Uterus (tissue), 2 donors: ENCODE data around the gene SCUBE1.

Experiments used
- CTCF ChIP-seq, 4 experiments: fragments of 200-600 bp in 2 of 4; fragments of 450-650 bp in 2 of 4; sonication (generic) in 2 of 4; IDR thresholded peaks; one replicate each; pipeline ENCODE4 v1.5.1; 2016 to 2019; ENCODE audit warnings: antibody characterized with exemption in 4 of 4, mild to moderate bottlenecking in 2 of 4, moderate library complexity in 1 of 4
- POLR2A ChIP-seq, 2 donors: fragments of 450-650 bp; IDR thresholded peaks; one replicate each; pipeline ENCODE4 v1.6.1; 2016; ENCODE audit warnings: antibody characterized with exemption in 2 of 2, mild to moderate bottlenecking in 1 of 2, moderate library complexity in 1 of 2

GRCh38 chr22:43256976-43257545 lies 86.1 kb downstream of the SCUBE1 start:
- TF ChIP-seq POLR2A (IDR thresholded peaks at IDR 0.05): no peak
- no peak for TF ChIP-seq CTCF (IDR thresholded peaks at IDR 0.05)
